NCI-H446 (cell line): Measurements from ENCODE around the gene BCAN.
"Not testable (repeated sequence)": the region's sequence is repeated elsewhere in the genome, so short reads cannot be mapped to it uniquely, and the experiment has no call there.

Source experiments
- DNase-seq, 2 experiments: peaks; one replicate each; lab custom pipeline; 2025; lab: John Stamatoyannopoulos, UW

BCAN gene, protein sequence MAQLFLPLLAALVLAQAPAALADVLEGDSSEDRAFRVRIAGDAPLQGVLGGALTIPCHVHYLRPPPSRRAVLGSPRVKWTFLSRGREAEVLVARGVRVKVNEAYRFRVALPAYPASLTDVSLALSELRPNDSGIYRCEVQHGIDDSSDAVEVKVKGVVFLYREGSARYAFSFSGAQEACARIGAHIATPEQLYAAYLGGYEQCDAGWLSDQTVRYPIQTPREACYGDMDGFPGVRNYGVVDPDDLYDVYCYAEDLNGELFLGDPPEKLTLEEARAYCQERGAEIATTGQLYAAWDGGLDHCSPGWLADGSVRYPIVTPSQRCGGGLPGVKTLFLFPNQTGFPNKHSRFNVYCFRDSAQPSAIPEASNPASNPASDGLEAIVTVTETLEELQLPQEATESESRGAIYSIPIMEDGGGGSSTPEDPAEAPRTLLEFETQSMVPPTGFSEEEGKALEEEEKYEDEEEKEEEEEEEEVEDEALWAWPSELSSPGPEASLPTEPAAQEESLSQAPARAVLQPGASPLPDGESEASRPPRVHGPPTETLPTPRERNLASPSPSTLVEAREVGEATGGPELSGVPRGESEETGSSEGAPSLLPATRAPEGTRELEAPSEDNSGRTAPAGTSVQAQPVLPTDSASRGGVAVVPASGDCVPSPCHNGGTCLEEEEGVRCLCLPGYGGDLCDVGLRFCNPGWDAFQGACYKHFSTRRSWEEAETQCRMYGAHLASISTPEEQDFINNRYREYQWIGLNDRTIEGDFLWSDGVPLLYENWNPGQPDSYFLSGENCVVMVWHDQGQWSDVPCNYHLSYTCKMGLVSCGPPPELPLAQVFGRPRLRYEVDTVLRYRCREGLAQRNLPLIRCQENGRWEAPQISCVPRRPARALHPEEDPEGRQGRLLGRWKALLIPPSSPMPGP

DNA sequence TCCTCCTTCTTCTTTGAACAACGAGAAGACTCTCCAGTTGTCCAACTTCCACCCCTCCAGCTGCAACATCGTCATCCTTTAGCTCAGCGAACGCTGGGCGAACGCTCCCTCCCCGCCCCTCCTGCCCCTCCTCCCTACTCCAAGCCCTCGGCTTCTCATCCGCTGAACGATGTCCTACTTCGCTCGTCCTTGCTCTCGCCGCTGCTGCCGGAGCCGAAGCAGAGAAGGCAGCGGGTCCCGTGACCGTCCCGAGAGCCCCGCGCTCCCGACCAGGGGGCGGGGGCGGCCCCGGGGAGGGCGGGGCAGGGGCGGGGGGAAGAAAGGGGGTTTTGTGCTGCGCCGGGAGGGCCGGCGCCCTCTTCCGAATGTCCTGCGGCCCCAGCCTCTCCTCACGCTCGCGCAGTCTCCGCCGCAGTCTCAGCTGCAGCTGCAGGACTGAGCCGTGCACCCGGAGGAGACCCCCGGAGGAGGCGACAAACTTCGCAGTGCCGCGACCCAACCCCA is at the start of gene BCAN:
Gene BCAN (plus strand): TSS at position 357 of the 504 bp plus-strand sequence. CDS start 3,938 bp downstream, outside the sequence.
- no peak for DNase-seq

DNA sequence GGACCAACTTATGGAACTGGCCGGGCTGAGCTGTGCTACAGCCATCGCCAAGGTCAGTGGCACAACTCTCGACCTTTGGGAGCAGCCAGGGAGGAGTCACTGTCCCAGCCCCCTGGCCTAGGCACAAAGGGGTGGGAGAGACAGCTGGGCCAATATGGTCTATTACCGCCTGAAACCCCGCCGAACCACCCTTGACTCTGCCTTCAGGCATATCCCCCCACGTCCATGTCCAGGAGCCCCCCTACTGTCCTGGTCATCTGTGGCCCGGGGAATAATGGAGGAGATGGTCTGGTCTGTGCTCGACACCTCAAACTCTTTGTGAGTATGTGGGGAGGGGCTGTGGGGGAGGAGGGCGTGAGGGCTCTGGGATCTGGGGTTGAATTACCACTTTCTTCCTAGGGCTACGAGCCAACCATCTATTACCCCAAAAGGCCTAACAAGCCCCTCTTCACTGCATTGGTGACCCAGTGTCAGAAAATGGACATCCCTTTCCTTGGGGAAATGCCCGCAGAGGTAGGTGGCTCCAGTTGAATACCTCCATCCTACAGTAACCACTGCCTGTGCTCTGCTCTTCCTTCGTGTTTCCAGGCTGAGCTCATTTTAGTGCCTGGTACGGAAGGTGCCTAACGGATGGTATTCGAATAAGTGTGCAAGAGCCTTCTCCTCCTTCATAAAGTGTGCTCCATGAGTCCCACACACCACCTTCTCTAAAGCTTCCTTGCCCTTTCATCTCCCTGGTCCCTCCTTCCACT is 49.6 kb upstream of the BCAN start:
- DNase-seq, result no peak

DNA sequence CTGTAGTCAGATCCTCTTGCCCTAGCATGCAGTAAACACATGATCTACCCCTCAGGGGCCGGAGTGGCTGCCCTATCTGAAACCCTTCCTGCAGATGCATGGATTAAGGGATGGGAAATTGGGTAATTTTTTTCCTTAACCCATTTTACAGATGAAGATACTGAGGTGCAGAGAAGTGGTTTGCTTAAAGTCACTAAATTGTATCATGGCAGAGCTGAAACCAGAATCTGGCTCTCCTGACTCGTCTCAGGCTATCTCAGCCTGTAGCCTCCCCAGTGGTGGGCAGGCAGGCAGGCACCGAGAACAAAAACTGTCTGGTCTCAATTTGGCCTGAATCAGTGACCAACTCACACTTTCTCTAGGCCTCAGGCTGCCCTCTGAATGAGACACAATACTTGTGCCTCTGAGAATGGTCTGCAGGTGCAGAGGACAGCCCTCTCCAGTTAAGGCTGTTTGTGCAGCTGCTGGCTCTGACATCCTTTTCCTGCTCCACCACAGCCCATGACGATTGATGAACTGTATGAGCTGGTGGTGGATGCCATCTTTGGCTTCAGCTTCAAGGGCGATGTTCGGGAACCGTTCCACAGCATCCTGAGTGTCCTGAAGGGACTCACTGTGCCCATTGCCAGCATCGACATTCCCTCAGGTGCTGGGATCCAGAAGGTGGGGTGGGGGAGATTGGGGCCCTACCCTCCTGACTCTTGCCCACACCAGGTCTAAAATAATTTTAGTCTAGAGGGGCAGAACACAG is 48.8 kb upstream of the BCAN start:
- no peak for DNase-seq

GRCh38 chr1:156593661-156593989 is 48.3 kb upstream of the BCAN start:
- no peak for DNase-seq

- no peak for DNase-seq
Measured at GRCh38 chr1:156594190-156594589, 47.7 kb upstream of the BCAN start.

GRCh38 chr1:156595016-156595415 is 46.9 kb upstream of the BCAN start:
- no peak for DNase-seq

DNA sequence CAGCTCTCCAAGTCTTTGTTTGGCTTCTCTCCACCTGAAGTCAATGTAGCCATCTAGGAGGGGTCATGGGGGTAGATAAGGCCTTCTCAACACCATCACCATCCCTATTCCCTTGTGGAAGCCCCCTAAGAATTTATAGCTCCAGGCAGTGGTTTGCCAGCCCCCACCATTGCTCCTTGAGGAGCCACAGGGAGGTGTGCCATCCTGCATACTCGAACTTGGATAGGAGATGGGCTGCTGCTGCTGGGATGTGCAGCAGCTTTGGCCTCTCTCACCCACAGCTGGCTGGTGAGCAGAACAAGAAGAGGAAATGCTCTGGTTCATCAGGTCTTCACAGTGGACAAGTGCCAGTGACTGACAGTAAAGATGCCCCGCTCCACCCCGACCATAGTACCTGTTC is 45.5 kb upstream of the BCAN start:
- no peak for DNase-seq

DNA sequence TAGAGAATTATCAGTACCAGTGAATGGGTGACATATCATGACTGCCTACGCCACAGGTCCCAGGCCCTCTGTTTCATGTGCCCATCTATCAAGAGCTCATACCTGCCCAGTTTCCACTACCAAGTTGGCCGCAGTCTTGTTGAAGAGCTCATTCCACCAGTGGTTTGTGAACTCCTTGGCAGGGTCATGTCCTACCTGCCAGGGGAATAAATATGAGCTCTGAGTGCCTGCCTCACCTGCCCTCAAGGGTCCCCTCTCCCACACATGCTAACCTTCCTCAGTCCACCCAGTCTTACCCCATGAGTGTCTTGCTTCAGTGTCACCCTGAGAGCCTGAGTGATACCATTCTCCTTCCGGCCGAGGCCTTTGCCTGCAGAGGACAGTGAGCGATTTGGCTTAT is 43.8 kb upstream of the BCAN start:
- DNase-seq, result no peak

DNA sequence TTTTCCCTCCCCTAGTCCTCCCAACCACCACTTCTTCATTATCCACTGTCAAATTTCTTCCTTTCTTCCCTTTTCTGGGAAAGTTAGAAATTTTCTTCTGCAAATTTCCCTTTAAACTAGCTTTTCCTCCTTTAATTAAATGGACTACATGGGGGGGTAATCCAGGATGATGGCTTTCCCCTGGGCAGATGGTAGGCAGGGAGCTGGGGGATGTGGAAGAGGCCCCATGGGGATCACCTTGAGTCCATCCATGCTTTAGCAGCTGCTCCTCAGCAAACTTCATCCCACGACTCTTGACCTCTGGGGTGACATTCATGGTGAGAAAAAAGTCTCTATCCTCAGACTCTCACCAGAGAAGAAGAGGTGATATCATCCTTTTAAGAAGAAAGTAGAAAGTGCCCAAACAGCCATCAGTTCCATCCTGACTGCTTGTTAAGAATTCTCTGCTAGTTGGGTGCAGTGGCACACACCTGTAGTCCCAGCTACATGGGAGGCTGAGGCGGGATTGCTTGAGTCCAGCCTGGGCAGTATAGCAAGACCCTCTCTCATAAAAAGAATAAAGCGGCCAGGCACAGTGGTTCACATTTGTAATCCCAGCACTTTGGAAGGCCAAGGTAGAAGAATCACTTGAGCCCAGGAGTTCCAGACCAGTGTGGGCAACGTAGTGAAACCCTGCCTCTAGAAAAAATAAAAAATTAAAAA is 43.0 kb upstream of the BCAN start:
- DNase-seq, result no peak

DNA sequence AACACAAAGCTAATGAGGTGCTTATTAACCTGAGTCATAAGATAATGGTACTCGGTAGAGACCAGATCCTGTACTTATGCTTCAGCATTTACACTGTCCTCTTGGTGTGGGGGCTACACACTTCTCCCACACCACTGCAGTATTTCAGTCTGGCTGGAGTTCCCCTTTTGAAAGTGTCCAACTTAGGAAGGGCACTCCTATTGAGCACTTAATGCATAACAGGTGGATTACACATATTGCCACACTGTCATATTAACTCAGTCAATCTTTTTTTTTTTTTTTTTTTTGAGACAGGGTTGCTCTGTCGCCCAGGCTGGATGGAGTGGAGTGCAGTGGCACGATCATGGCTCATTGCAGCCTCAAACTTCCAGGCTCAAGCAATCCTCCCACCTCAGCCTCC is 42.1 kb upstream of the BCAN start:
- no peak for DNase-seq

DNA sequence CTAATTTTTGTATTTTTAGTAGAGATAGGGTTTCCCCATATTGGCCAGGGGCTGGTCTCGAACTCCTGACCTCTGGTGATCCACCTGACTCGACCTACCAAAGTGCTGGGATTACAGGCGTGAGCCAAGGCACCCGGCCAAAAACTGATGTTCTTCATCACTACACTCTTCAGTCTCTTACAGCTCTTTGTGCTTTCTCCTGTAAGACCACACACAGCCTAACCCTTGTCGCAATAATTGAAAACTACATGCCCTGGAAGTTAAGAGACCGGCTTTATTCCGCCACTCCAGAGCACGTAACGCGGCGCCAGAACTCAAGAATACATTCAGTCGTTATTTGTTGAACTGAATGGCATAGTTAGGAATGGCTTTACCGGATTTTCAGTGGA is 41.2 kb upstream of the BCAN start:
- DNase-seq, result no peak

DNA sequence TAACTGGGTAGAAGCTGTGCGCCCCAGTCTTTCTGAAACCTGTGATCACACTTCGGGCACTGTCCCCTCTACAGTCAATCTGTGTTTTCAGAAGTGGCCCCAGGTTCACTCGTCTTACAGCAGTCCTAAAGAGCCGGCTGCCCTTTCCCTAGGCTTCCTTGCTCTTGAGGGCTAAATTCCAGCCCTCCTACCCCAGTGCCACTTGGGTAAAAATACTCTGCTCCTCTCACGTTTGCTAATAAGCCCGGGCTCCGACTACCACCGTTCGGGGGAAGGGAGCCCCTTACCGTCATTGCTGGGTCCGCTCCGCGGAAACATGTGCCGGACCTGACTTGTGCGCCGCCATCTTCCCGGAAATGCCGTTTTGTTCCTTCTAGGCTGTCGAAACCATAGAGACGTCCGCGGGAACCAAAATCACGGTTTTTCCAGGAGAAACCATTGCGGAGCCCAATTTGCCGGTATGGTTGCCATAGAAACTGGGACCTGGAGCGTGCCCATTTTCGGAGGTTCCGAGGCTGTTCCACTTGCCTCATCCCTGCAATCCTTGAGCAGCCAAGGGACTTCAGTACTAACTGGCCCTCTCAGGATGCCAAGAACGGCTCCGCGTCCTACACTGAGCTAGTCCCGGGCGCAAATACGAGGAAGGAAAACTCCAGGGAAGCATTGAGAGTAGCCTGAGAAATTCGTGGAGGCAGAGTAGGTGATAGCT is 40.6 kb upstream of the BCAN start, which contains the start of gene GPATCH4:
Gene GPATCH4 (minus strand): TSS at position 358 of the 709 bp plus-strand sequence.
- DNase-seq, result peak; percentile 95 to 97

- no peak for DNase-seq
Measured at GRCh38 chr1:156601892-156602291, 40.0 kb upstream of the BCAN start.

GRCh38 chr1:156602557-156602993 is 39.3 kb upstream of the BCAN start:
- DNase-seq, result peak in 1 of 2 experiments; percentile 43

- DNase-seq, result not testable (repeated sequence)
Measured at GRCh38 chr1:156607344-156607743, 34.6 kb upstream of the BCAN start.

DNA sequence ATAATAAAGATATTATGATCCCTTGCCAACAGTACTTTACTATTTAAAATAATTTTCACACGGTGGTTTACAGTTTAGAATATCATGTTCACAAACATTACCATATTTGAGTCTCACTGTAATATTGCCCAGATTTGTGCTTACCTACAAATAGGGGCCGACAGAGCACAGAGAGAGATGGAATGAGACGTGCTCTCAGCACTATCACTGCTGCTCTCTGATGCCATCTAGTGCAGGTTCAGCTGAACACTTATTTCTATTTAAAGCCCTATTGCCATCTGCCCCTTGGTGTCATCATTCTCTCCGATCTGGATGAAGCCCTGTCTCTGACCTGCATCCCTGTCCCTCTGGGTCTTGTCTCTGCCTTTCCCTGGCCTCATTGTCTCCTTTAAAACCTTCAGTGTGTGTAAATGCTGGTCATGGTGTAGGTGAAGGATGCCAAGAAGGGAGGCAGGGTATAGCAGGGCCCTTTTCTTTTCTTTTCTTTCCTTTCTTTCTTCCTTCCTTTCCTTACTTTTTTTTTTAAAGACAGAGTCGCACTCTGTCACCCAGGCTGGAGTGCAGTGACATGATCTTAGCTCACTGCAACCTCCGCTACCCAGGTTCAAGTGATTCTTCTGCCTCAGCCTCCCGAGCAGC is 33.8 kb upstream of the BCAN start:
- DNase-seq, result peak; percentile 54 to 85

DNA sequence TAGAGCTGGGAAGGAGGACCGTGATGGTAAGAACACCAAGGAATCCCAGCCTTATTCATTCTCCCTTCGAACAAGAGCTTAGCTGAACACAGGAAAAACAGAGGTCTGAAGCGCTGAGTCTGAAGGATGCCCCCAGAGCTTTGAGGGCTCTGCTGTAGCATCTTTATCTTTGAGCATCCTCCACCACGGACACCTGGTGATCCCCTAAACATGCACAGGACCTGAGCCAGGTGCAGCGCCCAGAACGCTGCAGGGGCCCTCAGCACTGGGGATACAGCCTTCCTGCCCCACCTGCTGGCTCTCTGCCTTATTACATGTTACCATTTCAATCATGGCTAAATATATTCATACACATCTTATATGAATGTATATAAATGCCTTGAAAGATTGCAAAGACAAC is 32.9 kb upstream of the BCAN start:
- peak in 1 of 2 experiments; percentile 31 for DNase-seq

DNA sequence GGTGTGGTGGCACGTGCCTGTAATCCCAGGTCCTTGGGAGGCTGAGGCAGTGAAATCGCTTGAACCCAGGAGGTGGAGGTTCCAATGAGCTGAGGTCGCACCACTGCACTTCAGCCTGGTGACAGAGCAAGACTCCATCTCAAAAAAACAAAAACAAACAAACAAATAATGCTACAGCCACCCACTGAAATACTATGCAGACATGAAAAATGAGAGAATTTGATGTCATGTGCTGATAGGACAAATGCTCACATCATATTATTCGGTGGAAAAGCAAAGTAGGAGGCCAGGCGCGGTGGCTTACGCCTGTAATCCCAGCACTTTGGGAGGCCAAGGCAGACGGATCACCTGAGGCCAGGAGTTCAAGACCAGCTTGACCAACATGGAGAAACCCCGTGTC is 31.8 kb upstream of the BCAN start:
- not testable (repeated sequence) for DNase-seq

DNA sequence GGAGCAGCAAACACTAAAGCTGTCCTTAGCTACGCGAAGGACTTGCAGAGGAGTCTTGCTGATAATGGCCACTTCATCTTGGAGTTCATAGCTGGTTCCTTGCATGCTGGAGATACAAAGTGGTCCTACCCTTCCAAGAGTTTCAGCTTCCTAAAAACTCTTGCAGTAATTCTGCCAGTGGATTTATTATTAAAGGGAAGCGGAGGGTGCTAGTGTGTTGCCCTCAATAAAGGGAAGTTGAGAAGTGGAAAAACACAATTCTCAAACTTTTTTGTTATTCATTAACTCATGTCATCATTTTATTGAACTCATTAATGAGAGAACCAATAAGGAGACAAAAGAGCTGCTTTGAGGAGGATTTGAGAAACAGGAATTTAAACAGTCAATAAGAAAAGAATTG is 29.3 kb upstream of the BCAN start:
- DNase-seq, result no peak
